ENCODE measurements around the gene UCKL1.

The UCKL1 gene

DNA sequence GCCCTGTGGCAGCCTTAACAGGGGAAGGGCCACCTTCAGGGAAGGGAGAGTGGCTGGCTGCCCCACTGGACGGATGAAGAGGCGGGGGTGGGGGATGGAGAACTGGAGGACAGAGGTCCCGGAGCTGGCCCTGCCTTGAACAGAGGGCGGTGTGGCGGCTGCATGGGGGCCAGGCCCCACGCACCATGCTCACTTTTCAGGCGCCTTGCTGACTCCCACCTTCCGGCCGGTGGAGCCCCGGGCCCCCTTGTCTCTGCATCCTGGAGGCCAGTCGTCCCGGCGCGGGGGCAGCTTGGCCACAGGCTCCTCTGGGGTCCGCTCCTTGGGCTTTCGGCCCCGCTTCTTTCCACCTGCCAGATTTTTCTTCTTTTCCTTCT is 3.5 kb upstream of the UCKL1 start:
- no peak for DNase-seq (ENCODE audit: low read depth in 3 of 3)

GRCh38 chr20:63958964-63959698 is 2.9 kb upstream of the UCKL1 start:
- DNase-seq (ENCODE audit: low read depth in 3 of 3), result no peak

DNA sequence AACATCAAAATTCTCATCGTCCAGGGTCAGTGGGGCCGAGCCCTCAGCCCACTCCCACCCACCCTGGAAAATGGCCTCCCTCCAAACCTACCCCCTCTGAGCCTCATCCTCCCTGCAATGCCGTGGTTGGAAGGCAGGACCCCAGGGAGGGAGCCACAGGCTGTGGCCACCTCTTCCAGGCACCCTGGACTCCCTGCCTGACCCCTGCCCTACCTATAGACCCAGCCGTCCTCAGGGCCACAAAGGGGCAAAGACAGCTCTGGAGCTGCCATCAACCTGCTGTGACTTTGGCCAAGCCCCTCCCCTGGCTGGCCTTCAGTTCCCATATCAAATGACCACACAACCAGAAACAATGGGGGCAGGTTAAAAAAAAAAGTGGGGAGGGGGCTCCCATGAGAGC is 2.3 kb upstream of the UCKL1 start:
- no peak for DNase-seq (ENCODE audit: low read depth in 3 of 3)

DNA sequence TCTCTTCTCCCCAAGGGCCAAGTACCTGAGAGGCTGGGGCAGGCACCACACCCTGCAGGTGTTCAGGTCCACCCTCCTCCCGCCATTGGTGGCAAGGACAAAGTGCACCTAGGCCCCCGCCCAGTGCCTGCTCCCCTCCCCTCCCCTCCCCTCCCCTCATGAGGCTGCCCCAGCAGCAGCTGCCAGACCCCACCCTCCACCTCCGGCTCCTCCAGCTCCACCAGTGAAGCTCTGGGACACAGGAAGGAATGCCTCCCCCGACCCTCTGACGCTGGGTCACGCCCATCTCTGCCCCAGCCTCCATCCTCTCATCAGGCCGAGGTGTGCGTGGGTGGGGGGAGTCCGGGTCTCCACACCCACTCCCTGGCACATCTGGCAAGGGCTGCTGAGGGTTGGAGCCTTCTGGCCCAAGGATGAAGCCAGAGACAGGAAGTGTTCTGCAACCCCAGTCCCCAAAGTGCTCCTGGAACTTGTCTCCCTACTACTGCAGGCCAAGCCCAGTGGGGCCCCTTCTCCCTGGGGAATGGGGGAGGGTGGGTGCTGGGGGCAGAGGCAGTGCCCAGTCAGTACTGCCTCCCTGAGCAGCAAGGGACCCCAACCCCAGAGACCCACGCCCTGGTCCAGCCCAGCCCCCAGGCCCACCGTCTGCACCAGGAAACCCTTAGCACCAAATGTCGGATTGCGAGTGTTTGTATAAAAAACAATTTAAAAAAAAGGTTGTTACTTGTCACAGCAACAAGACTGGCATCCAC is 1.6 kb upstream of the UCKL1 start:
- peak; percentile 33 to 56 (median 46) for DNase-seq (ENCODE audit: low read depth in 3 of 3)

DNA sequence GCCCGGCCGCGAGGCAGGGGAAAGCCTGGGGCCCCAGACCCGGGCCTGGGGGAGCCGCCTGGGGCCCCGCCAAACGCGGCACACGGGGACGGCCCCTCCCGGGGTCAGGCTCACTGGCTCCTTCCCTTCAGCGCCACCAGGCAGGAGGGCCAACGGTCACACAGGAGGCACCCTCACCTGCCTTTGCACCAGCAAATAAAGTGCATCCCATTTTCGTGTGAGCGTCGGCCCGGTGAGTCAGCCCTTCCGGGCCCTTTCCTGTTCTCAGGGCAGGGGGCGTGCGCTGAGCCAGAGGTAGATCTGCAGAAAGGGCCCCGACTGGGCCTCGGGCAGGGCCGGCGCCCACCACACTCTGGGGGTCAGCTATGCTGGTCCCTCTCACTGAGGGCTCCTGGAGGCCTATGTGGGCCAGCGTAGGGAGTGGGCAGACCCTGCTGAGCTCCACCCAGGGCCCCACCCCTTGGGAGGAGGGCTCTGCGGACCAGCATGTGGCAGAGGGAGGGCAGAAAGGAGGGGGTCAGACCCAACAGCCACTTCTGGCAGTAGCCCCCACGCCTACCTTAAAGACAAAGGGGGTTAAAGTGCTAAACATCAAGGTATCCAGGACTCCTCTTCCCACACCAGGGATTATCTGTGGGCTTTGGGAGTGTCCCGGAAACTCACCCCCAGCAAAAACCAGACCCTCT is 931 bp upstream of the UCKL1 start:
- DNase-seq (ENCODE audit: low read depth in 3 of 3), result peak; percentile 56 to 62 (median 59)

DNA sequence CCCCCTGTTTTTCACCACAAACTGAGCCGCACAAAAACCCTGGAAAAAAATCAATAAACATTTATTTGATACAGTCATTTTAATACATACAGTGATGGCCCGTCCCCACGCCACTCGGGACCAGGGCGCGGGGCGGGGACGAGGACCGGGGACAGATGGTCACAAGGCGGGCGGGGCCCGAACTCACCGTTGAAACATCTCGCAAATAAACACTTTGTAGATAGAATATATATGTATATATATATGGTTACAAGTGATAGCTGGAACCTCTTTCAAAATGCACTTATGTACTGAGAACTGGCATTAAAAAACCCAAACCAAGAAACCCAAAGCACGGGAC is 418 bp upstream of the UCKL1 start:
- DNase-seq (ENCODE audit: low read depth in 3 of 3), result no peak

- DNase-seq (ENCODE audit: low read depth in 3 of 3), result peak in 2 of 3 experiments; percentile 30 to 36
Observed at GRCh38 chr20:63955281-63955826, 862 bp downstream of the UCKL1 start.

DNA sequence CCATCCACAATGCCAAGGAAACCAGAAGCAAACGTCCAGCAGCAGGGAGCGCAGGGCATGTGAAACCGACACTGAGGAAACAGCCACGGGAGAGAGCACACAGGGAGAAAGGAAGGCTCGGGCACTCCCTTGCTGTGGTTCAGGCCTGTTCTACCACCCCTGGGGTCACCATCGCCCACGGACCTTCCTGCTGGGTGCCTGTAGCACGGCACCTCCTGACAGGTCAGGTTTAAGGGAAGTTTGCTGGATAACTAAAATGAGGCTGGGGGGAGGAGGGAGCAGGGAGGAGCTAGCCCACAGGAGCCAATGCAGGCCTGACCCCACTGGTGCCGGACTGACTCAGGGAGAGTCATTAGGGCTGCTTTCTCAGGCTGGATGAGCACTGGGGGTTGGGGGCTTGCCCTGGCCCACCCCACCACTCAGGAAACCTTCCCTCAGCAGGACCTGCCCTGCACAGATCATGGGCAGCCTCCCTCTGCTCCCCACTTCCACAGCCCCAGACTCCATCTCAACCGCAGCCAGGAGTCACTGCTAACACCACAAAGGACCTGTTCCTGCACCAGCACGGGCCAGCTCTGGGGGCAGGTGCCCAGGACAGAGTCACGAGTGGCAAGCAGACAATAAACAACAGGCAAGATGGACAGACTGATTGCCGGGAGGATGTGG is 2.3 kb downstream of the UCKL1 start:
- no peak for DNase-seq (ENCODE audit: low read depth in 3 of 3)

DNA sequence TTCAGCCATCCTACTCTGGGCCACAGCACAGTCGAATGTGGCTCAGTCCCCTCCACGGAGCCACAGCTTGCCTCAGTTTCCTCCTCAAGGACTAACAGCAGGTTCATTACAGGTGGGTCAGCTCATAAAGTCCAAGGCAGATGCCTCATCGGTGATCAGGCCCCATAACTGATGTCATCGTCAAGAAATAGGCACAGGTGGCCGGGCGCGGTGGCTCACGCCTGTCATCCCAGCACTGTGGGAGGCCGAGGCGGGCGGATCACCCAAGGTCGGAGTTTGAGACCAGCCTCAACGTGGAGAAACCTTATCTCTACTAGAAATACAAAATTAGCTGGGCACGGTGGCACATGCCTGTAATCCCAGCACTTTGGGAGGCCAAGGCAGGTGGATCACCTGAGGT is 3.4 kb downstream of the UCKL1 start:
- no peak for DNase-seq (ENCODE audit: low read depth in 3 of 3)

DNA sequence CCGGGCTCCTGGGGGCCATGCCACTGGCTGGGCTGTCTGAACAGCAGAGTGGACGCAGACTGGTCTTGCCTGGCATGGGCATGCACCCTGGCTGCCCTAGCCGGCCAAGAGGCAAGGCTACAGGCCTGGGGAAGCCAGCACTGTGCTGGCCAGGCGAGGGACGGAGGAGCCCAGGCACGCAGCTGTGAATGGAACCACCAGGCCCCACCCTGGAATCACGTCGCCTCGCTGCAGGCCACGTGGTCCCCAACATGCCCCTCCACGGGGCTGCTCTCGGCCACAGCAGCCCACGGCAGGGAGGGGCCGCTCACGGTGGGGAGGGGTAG is 4.0 kb downstream of the UCKL1 start:
- DNase-seq (ENCODE audit: low read depth in 3 of 3), result no peak

DNA sequence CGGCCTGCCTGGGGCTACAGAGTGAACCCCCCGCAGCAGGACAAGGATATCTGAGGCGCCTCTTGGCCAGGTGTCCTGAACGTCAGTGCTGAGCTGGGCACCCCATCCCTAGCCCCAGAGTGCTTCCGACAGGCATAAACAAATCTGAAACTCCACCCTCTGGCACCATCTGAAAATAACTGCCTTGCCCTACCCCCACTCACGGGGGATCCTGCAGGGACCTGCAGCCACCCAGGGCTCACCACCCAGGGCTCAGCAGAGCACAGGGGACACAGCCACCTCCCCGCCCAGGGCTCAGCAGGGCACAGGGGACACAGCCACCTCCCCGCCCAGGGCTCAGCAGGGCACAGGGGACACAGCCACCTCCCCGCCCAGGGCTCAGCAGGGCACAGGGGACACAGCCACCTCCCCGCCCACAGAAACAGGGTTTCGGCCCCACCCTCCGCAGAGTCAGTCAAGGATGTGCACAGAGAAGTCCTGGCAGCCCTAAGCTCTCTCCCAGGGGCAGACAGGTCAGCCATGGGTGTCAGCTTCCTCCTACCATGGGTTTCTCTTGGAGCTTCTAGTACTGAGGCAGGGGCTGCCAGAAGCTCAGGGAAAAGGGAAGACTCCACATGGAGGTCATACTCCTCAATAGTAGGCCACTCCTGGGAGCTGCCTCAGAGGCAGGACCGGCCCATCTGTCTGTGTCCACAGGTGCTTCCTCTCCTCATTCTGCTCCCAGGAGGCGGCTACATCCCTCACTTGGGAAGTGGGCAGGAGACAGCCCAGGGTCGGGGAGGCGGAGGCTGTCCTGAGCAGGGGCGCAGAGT is 4.6 kb downstream of the UCKL1 start:
- no peak for DNase-seq (ENCODE audit: low read depth in 3 of 3)

DNA sequence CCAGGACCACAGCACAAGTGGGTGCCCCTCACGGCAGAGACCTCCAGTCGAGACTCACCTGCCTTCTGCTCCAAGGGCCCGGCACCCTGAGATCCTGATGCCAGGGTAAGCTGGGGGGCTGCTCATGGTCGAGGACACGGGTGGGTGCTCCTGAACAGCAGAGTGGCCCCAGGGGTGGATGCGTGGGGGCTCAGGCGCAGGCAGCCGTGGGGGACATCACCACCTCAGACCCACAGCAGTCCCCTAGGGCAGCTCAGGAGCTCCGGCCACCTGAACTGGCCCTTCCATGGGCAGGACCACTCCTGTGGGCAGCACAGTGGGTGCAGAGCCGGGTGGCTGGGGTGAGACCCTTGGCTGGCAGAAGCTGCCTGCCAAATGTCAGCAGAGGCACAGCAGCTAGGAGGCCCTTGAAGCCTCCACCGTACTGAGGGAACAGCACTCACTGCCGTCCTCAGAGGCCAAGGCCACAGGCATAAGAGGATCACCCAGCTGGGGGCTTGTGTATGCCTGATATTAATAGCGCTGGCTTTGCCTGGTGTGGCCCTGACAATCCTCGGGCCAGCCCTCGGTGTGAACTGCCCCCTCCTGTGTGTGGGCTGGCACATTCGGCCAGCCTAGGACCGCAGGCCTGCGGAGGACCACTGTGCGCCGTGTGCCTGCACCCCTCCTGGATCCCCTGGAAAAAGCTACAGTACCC is 5.4 kb downstream of the UCKL1 start:
- no peak for DNase-seq (ENCODE audit: low read depth in 3 of 3)

DNA sequence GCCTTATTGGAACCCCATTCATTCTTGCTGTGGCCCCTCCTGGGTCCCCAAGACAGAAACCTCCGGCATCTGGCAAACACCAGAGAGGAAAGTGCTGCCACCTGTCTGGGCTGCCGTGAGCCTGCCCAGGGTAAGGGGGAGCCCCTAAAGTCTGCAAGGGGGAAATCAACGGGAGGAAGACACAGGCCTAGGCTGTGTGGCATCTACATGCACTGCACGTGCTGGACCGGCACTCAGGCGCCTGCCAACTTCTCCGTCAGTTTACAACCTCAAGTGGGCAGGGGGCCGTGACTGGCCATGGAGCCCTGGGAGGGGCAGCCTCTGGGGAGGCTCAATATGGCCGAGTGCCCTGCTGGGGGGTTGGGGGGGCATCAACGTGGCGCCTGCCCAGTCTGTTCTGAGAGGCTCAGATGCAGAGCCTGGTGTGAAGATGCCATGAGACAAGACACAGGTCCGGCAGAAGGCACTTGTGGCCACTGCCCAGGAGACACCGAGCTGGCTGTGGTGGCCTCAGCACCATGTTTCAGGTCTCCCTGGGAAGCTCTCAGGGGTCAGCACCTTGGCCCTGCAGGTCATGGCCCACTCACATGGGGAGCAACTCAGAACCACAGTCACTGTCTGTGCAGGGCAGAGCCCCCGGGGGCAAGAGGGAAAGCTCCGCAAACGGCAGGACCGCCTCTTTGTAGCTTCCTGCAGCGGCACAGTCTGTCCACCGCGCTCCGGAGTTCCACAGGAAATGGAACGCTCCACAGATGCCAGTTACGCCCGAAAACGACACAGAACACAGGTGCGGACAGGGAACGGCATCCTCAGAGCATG is 8.4 kb downstream of the UCKL1 start:
- no peak for DNase-seq (ENCODE audit: low read depth in 3 of 3)

GRCh38 chr20:63946986-63947637 is 9.1 kb downstream of the UCKL1 start:
- DNase-seq (ENCODE audit: low read depth in 3 of 3), result no peak

- no peak for DNase-seq (ENCODE audit: low read depth in 3 of 3)
Observed at GRCh38 chr20:63945921-63946920, 10.0 kb downstream of the UCKL1 start.

- DNase-seq (ENCODE audit: low read depth in 3 of 3), result no peak
Observed at GRCh38 chr20:63945031-63945658, 11.1 kb downstream of the UCKL1 start.

GRCh38 chr20:63944078-63944941 is 11.9 kb downstream of the UCKL1 start:
- DNase-seq (ENCODE audit: low read depth in 3 of 3), result no peak

Measured in stimulated activated CD4-positive, alpha-beta T cell treated with anti-CD3 and anti-CD28 coated beads, TNF-alpha, amount 100 ng/mL, for 4 hours (primary cell).